HG02870 (cell line): Measurements from ENCODE around the gene GGTLC1.
"Not testable (repeated sequence)": the region's sequence is repeated elsewhere in the genome, so short reads cannot be mapped to it uniquely, and the experiment has no call there.

ENCODE experiments used
- ATAC-seq: cut with Tn5 transposase; IDR thresholded peaks from one replicate; pipeline ENCODE4 v1.9.1; 2021; ENCODE audit warnings: mild to moderate bottlenecking, moderate library complexity; ENCODE audit not compliant: unreplicated experiment

GGTLC1 gene

DNA sequence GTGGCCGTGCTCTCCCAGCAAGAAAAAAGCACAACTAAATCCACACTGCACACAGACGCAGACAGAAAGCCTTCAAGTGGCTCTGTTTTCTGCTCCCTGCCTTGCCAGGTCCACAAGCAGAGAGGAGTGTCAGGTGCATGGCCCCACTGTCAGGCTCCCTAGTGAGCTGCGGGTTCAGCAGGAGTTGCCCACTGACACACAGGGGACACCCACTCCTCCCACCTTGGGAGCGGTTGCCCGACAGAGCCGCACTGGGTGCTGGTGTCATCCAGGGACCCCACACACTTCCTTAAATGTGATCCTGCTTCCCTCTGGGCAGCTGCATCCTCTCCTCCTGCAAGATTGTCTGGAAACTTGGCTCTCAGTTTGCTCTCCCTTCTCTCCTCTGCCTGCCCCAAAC lies 6.7 kb upstream of the GGTLC1 start:
- not testable (repeated sequence) for ATAC-seq

DNA sequence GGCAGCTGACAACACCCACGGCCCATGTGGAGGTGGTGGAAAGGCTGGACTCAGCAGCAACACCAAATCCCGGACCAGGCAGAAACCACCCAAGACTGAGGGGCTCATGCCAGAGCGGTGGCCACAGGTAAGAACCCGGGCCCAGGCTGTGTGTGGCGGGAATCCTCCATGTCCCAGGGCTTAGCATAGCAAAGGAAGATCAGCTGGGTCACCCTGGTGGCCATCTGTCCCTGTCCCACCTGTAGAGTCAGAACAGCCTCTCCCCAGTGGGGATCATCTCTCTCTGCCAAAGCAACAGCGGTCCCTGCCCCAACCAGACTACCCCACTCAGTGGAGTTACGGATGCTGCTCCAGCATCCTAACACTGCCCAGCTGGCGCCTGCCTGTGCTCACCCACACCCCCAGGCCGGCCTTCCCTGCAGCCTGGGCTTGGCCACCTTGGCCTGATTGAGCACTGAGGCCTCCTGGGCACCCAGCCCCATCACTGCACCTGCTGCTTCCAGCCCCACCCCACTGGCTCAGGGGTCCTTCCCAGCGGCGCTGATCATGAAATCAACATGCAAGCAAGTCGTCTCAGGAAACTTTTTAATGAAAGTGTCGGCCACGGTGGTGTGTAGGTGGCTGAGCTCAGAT lies 5.5 kb upstream of the GGTLC1 start:
- not testable (repeated sequence) for ATAC-seq

DNA sequence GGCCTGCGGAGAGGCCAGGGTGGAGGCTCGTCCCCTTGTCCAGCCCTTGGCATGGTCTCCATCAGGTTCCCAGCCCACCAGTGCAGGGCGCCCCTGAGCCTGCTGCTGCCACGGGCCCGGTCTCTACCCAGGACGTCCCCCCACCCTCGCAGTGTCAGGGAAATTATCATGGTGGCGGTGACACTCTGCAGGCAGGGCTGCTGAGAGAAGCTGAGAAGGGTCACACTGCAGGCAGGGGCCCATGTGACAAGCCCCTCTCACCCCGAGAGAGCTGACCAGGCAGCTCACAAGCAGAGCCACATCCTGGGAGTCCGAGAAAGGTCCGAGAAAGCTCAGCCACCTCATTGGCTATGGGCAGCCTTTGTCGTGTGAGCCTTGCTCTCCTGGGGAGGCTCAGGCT lies 4.9 kb upstream of the GGTLC1 start:
- ATAC-seq = not testable (repeated sequence)

DNA sequence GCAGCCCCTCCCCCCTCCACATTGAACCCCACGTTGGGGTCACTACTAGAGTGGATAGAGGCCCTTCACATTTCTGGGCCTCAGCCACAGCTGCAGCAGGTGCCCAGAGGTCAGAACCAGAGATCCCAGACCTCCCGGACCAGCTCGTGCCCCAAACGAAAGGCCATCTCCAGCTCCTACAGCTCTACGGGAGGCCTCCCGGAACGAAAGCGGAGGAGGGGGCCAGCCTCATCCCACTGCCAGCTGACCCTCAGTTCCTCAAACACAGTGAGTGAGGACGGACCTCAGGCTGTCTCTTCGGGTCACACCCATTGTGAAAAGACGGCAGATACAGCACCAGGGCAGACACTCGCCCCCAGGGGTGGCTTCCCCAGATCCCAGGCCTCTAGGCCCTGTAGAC lies 1.7 kb upstream of the GGTLC1 start:
- ATAC-seq = not testable (repeated sequence)

DNA sequence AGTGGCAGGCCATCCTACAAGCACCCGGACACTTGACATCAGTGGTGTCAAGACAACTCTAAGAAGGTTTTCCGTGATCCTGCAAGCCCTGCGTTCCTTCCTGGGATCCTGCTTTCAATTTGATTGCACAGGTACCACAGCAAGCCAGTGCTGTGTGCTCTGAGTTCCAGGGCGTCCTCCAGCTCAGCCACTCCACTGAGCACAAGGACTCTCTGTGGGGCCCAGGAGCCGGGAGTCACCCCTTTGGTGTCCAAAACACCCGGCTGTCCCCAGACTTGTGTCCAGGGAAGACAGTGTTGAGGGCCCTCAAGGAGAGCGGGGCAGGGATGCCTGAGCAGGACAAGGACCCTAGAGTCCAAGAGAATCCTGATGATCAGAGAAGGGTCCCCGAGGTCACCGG lies 387 bp upstream of the GGTLC1 start:
- ATAC-seq = not testable (repeated sequence)

DNA sequence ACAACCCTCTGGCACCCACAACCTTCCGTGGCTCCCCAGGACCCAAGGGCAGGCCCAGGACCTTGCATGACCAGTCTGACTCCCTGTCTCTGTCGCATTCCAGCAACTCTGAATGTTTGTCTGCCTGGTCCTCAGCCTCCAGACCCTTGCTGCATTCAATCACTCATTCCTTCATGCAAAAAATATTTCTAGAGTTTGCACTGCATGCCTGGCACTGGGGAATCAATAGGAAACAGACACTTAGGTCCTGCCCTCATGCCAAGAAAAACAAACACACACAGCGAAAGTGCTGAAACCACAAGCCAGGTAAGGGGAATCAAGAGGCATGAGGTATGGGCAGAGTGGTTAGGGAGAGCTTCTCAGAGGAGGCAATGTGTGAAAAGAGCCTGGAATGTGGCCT lies 1.9 kb downstream of the GGTLC1 start:
- ATAC-seq = not testable (repeated sequence)

DNA sequence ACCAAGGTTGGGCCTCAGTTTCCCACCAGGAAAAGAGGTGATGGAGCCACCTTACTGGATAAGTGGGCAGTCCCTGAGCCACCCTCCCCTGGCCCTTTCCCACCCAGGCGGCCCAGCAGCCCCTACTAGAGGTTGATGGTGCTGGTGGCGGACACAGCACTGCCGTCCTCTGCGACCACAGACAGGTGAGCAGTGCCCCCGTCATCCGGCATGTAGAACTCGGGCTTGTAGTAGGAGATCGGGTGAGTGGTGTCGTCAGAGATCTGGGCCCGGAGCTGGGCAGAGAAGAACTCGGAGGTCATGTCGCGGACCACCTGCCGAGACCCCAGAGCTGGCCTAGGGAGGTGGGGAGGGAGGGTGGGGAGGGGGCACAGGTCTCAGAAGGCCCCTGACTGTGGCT lies 2.3 kb downstream of the GGTLC1 start:
- not testable (repeated sequence) for ATAC-seq

DNA sequence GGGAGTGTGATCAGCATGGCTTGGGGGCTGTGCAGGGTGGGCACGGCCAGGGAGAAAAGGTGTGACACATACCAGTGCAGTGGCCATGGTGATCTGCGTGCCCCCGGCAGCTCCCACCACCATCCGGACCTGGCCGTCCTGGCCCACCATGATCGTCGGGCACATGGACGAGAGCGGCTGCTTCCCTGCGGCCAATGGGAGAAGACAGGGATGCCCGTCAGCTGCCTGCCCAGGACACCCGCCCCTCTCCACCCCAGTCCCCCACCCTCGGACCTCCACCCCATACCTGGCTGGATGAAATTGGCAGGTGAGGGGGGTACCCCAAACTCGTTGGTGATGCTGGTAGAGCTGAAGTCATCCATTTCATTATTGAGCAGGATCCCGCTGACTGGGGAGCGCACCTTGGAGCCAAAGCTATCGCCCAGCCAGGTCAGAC lies 2.8 kb downstream of the GGTLC1 start:
- not testable (repeated sequence) for ATAC-seq

DNA sequence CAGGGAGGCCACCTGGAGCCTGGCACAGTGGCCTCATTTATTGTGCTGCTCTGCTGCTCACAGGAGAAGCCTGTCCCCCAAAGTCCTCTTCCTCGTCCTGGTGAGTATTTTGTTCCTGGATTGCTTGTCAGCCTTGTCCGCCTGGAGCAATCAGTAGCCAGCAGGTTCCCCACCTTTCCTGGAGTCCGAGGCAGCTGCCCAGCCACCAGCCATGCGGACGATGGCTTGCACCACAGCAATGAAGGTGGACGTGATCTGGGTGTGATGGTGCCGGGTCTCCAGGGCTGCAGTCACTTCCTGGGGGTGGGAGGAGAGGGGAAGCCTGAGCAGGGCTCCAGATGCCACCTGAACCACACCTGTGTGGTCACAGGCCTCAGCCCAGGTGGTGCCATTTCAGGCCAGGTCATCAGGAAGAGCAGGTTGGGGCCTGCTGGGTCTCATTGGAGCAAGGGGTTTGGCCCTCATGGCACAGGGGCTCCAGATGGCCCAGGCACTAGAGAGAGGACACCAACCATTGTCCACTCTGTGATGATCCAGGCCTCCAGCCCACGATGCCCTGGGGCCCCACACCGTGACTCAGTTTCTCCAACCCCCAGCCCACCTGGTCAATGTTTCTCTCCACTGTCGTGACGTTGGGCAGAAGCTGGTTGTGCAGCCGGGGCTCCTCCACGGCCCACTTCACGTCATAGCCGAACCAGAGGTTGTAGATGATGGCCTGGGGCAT lies 3.4 kb downstream of the GGTLC1 start:
- ATAC-seq = not testable (repeated sequence)

DNA sequence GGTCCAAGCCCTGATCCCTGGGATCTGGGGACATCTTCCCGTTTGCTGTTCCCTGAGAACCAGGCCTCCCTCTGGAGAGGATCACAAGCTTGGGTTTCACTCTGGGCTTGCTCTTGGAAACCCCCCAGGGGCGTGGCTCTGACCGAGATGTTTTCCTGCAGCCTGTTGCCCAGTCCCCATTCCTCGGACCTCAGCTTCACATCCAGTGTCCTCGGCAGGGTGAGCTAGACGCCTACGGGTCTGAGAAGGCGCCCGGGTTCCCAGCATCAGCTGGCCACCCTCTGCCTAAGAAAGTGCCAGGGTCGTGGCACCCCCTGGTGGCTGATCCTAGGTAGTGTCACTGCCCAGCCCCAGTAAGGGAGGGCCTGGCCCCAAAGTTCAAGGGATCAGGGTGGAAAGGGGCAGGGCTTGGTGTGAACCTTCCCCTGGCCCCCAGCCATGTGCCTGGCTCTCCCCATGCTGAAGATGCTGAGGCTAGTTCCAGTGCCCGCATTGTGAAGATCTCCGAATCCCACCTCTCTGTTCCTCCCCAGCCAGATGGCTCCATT lies 4.0 kb downstream of the GGTLC1 start:
- ATAC-seq = not testable (repeated sequence)

DNA sequence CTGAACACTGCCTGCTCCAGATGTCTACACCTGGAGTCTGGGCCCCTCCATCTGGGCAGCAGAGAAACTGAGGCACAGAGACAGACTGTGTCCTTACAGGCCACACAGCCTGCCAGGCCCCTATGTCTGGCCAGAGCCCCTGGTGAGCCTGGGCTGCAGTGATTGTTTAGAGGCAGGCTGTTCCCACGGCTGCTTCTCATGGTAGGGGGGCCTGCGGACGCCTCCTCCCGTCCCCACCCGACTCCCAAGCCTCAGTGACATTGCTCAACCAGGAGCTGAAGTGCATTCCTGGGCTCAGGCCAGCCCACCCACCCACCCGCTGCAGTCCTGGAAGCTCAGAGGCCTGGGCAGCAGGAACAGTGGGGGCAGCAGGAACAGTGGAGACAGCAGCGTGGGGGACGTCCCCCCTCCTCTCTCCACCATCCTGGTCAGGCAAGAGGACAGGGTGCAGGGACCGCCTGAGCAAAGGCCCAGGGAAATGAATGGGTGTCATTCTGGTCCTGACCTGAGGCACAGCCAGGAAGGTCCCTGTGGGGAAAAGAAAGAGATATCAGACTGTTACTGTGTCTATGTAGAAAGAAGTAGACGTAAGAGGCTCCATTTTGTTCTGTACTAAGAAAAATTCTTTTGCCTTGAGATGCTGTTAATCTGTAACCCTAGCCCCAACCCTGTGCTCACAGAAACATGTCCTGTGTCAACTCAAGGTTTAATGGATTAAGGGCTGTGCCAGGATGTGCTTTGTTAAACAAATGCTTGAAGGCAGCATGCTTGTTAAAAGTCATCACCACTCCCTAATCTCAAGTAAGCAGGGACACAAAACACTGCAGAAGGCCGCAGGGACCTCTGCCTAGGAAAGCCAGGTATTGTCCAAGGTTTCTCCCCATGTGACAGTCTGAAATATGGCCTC lies 6.2 kb downstream of the GGTLC1 start:
- not testable (repeated sequence) for ATAC-seq

DNA sequence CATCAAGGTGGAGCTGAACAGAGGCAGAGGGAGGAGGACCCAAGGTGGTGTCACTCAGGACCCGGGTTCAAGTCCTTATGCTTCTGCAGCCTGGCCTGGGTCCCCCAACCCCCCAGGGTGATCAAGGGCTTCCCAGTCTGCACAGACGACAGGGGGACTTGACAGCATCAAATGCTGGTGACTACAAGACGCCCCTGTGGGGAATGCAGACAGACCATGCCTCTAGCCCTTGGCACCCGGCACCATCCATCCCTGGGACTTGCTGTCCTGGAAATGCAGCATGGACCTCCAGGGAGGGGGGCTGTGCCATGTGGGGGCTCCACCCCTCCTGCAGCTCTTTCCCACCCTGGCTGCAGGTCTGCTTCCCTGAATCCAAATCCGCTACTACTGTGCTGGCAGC lies 7.1 kb downstream of the GGTLC1 start:
- ATAC-seq = not testable (repeated sequence)

DNA sequence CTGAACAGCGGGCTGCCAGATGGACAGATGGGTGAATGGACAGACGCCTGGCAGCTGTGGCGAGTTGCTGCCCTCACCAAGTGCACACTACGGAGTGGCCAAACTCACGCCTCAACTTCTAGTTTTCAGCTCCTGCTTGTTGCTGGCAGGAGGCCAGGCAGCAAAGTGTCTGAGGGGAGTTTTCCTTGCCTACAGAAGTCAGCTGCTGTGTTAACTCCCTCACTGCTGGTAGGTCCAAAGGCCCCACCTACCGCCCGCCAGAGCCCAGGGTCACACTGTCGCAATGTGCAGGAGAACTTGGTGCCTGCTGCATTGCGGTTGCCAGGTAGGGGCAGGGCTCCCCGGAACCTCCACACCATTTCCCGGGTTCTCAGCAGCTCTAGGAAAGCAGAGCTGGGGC lies 7.6 kb downstream of the GGTLC1 start:
- not testable (repeated sequence) for ATAC-seq

DNA sequence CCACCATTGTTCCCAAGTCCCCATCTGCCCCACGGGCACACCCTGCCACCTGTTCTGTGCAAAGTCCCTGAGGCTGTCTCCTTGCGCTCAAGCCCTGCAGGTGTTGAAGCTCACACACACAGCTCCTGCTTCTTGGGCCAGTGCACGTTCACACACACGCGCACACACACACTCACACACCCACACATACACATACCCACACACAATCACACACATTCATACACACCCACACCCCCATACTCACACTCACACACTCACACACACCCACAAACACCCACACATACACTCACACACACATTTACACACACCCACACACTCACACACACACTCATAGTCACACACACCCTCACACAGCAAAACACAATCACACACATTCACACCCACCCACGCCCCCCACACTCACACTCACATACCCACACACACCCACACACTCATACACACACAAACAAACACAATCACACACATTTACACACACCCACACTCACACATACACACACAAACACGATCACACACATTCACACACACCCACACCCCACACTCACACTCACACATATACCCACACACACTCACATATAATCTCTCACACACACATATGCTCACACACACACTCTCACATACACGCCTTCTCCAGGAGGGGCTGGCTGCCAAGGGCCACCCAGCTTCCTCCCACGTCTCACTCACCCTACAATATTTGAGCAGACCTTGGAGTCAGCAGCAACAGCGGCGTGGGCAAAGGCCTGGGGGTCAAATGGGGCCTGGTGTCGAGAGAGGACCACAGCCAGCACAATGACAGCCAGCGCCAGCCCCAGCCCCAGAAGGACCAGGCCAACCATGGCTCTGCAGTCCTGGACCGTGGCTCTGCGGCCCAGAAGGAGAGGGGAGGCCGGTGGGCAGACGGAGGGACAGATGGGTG lies 8.4 kb downstream of the GGTLC1 start:
- ATAC-seq = not testable (repeated sequence)

DNA sequence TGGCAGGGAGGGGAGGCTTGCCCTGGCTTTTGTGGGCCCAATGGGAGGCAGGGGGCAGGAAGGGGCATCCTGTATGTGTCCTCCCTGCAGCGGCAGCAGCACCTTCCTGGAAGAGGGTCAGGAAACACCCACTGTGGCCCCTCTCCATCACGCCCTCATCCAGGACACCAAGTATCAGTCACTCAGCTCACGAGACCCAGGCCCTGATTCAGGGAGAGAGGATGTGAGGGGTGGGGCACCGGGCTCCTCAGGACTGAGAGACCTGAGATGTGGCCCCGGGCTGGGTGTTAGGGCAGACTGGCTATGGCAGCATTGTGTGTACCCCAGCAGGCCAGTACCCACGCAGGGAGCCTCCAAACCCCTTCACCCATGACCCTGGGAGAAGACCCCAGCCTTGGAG lies 9.2 kb downstream of the GGTLC1 start:
- ATAC-seq = not testable (repeated sequence)

DNA sequence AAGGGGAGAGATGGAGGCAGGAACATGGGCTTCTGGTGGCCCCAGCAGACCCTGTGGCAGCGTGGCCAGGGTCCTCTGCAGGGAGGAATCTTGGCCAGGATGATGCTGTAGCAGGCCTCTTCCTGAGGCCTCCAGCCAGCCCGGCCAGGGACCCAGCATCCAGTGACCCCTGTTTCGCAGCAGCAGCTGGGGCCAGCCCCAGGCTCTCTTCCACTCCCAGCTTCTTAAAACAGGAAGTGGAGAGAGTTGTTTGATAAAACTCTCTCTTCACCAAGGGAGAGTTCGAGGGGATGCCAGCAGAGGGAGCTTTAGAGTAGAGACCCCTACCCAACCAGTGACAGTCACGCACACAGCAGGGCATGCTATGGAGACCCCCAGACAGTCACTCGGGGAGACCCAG lies 10.1 kb downstream of the GGTLC1 start:
- ATAC-seq = not testable (repeated sequence)

DNA sequence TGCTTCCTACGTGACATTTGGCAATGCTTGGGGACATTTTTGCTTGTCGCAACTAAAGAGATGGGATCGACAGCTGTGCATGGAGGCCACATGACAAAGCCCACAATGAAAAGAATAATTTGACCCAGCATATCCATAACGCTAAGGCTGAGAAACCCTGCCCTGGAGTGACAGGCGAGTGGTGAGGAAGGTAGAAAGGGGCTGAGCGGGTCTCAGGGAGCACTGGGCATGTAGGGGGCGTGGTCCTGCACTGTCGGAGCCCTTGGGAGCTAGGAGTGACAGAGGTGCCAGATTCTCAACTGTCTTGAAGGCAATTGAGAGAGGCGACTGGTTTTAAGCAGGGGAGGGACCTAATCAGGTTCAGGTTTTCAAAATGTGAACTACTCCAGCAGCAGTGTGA lies 13.6 kb downstream of the GGTLC1 start:
- no peak for ATAC-seq

DNA sequence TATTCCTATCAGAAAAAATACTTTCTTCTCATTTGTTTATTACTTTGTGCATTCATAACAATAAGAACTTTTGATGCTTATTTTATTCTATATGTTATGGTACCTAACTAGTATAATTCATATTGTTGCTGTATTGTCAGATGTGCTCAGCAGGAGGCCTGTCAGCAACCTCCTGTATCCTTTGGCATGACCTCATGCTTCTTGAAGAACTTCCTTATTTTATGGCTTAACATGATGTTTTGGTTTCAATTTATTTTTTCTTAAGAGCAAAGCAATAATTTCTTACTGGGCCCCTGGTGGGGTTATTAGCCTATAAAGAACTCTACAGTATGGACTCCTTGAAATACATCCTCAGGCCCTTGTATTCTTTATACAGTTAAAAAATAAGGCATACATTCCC lies 17.3 kb downstream of the GGTLC1 start:
- ATAC-seq = no peak

DNA sequence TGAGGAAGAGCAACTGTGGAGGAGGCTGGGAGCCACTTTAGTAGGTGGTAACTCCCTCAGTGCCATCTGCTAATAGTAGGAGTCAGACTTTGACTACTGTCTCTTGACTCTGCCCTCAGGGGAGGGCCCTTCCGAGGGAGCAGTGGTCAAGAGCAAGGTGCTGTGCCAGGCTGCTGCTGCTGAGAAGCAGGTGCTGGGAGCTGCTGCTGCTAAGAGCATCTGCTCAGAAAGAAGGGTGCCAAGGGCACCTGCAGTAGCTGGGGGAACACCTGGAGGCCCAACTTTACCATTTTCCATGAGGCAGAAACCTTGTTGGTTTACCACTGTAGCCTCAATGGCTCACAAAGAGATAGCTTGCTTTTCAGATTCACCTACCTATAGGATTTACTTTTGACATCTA lies 18.5 kb downstream of the GGTLC1 start:
- no peak for ATAC-seq

DNA sequence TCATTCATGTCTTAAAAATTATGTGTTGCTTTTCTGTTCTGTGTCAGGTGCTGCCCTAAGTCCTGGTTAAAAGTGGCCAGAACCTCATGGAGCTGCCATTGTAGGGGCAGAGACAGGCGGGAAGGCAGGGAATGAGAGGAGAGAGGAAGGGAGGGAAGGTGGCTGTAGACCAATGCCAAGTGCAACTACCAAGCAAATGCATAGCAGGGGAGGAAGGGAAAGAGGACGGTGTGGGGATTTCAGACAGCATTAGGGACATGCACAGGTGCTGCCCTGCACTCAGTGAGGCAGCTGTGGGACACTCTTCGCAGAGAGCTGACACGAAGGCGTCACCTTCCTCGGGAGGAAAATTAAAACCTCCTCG lies 21.0 kb downstream of the GGTLC1 start:
- no peak for ATAC-seq
